GM12878 (cell line): ENCODE data around the gene PLK5. TPM values are rescaled to one million over a fixed set of nuclear protein-coding genes. Genes with fewer than 3 reads are reported as not detected.

ENCODE experiments used
- ATAC-seq: fragments of 200-7000 bp; cut with Tn5 transposase; 3 replicates; pipeline ENCODE4 v1.9.1; 2020; ENCODE audit warnings: mild to moderate bottlenecking, moderate library complexity
- BruUV-seq: library from RNA; stranded (reverse); fragments of 400-500 nt; replicated peaks from 2 replicates; lab custom pipeline; 2021; lab: Mats Ljungman, UMichigan
- CTCF ChIA-PET: fragments of 300-600 bp; sonication (Branson Sonifier 250); formaldehyde crosslinking; extraction: SDS; loops from one replicate; lab custom pipeline; 2021; ENCODE audit warnings: inconsistent platforms; lab: Yijun Ruan, JAX
- POLR2A ChIA-PET: fragments of 350-600 bp; formaldehyde crosslinking; extraction: SDS; loops from one replicate; lab custom pipeline; 2021; ENCODE audit warnings: inconsistent platforms; lab: Charles Lee
- RAD21 ChIA-PET: fragments of 300-600 bp; sonication (Branson Sonifier 250); formaldehyde crosslinking; loops from one replicate; lab custom pipeline; 2023; ENCODE audit warnings: antibody characterized with exemption; ENCODE audit not compliant: unreplicated experiment; lab: Charles Lee
- SMC1A ChIA-PET: fragments of 300-600 bp; sonication (Branson Sonifier 250); formaldehyde crosslinking; loops from one replicate; lab custom pipeline; 2023; ENCODE audit not compliant: unreplicated experiment, uncharacterized antibody; lab: Charles Lee
- DNase-seq: peaks from one replicate; pipeline ENCODE4 v3.0.0-alpha.2; 2011; ENCODE audit warnings: low read depth, low spot score
- FAIRE-seq: peaks from 3 replicates; lab custom pipeline; 2011; peaks lifted over from hg19 to GRCh38; lab: Jason Lieb, UNC
- H2AFZ ChIP-seq: 2 replicates; pipeline ENCODE4 v1.6.0; 2011; ENCODE audit warnings: low read depth, low read length, control low read depth; ENCODE audit not compliant: control insufficient read depth
- H3K27ac ChIP-seq: 2 replicates; pipeline ENCODE4 v1.5.1; 2011; ENCODE audit warnings: control low read depth; ENCODE audit not compliant: control insufficient read depth, insufficient read depth
- H3K27me3 ChIP-seq, 2 experiments: replicated peaks in 1 of 2; 2 replicates each; pipeline versions ENCODE4 v1.6.0 to v1.6.1; 2011; ENCODE audit warnings: low read length in 1 of 2; ENCODE audit not compliant: control insufficient read depth in 2 of 2, insufficient read depth in 2 of 2
- H3K36me3 ChIP-seq, 2 experiments: 2 replicates each; pipeline ENCODE4 v1.5.1; 2011; ENCODE audit warnings: low read length in 1 of 2; ENCODE audit not compliant: control insufficient read depth in 2 of 2, insufficient read depth in 2 of 2
- H3K4me1 ChIP-seq: 2 replicates; pipeline ENCODE4 v1.6.1; 2011; ENCODE audit warnings: mild to moderate bottlenecking, low read length, moderate library complexity, mixed read lengths; ENCODE audit not compliant: control insufficient read depth, insufficient read depth
- H3K4me2 ChIP-seq: 2 replicates; pipeline ENCODE4 v1.6.0; 2011; ENCODE audit warnings: control low read depth; ENCODE audit not compliant: control insufficient read depth, insufficient read depth
- H3K4me3 ChIP-seq: fragments of 200-600 bp; sonication (generic); 2 replicates; pipeline ENCODE4 v1.5.1; 2016
- H3K79me2 ChIP-seq: 2 replicates; pipeline ENCODE4 v1.6.0; 2011; ENCODE audit warnings: low read length; ENCODE audit not compliant: control insufficient read depth, insufficient read depth
- H3K9ac ChIP-seq: 2 replicates; pipeline ENCODE4 v1.8.0; 2011; ENCODE audit warnings: low read length, control low read depth, mixed read lengths; ENCODE audit not compliant: control insufficient read depth, insufficient read depth
- H3K9me3 ChIP-seq: replicated peaks from 3 replicates; pipeline ENCODE4 v1.5.1; 2011; ENCODE audit warnings: mild to moderate bottlenecking, low read length; ENCODE audit not compliant: control insufficient read depth, insufficient read depth
- H4K20me1 ChIP-seq: 2 replicates; pipeline ENCODE4 v1.6.0; 2011; ENCODE audit not compliant: control insufficient read depth, insufficient read depth
- CBFB ChIP-seq: IDR thresholded peaks from 2 replicates; pipeline ENCODE4 v1.6.1; 2016; ENCODE audit warnings: antibody characterized with exemption, low read depth
- CHD1 ChIP-seq: IDR thresholded peaks from 2 replicates; pipeline ENCODE4 v1.6.1; 2012; ENCODE audit warnings: low read depth, low read length, improper control_type of control experiment
- CHD2 ChIP-seq: IDR thresholded peaks from 2 replicates; pipeline ENCODE4 v1.6.1; 2011; ENCODE audit warnings: low read depth, low read length, improper control_type of control experiment, borderline replicate concordance
- EP300 ChIP-seq, 2 experiments: fragments of 150-350 bp in 1 of 2; IDR thresholded peaks; 2 replicates each; pipeline ENCODE4 v1.6.1; 2011 to 2012; ENCODE audit warnings: low read depth in 2 of 2, low read length in 2 of 2, borderline replicate concordance in 1 of 2, improper control_type of control experiment in 1 of 2, inconsistent platforms in 1 of 2; ENCODE audit not compliant: control insufficient read depth in 1 of 2
- GABPA ChIP-seq: IDR thresholded peaks from 2 replicates; pipeline ENCODE4 v1.6.1; 2014; ENCODE audit warnings: antibody characterized with exemption, low read depth, mild to moderate bottlenecking, inconsistent platforms
- GATAD2B ChIP-seq: fragments of 450-650 bp; conservative IDR thresholded peaks from 2 replicates; pipeline ENCODE4 v1.6.1; 2017; ENCODE audit warnings: low read depth, mild to moderate bottlenecking, moderate library complexity
- HDAC2 ChIP-seq: fragments of 200-600 bp; sonication (generic); IDR thresholded peaks from 2 replicates; pipeline ENCODE4 v1.6.1; 2017
- JUNB ChIP-seq: IDR thresholded peaks from 2 replicates; pipeline ENCODE4 v1.6.1; 2016; ENCODE audit warnings: antibody characterized with exemption, mild to moderate bottlenecking
- KLF5 ChIP-seq: fragments of 450-650 bp; IDR thresholded peaks from 2 replicates; pipeline ENCODE4 v1.6.1; 2014; ENCODE audit warnings: mild to moderate bottlenecking; ENCODE audit not compliant: partially characterized antibody
- LARP7 ChIP-seq: fragments of 450-650 bp; IDR thresholded peaks from 2 replicates; pipeline ENCODE4 v1.6.1; 2017; ENCODE audit warnings: mild to moderate bottlenecking
- MYB ChIP-seq: fragments of 150-350 bp; IDR thresholded peaks from 2 replicates; pipeline ENCODE4 v1.6.1; 2014; ENCODE audit warnings: mild to moderate bottlenecking, low read depth, low read length, borderline replicate concordance
- NFYB ChIP-seq: IDR thresholded peaks from 2 replicates; pipeline ENCODE4 v1.6.1; 2011; ENCODE audit warnings: low read depth, mild to moderate bottlenecking, low read length, improper control_type of control experiment, moderate library complexity; ENCODE audit not compliant: insufficient read depth
- NR2C2 ChIP-seq: IDR thresholded peaks from 2 replicates; pipeline ENCODE4 v1.6.1; 2011; ENCODE audit warnings: borderline replicate concordance, low read depth; ENCODE audit not compliant: control insufficient read depth, insufficient read length
- POLR2AphosphoS2 ChIP-seq: IDR thresholded peaks from 2 replicates; pipeline ENCODE4 v1.6.1; 2011; ENCODE audit warnings: low read depth, mild to moderate bottlenecking, low read length, improper control_type of control experiment, moderate library complexity
- POLR2AphosphoS5 ChIP-seq: IDR thresholded peaks from 2 replicates; pipeline ENCODE4 v1.6.1; 2011; ENCODE audit warnings: mild to moderate bottlenecking, low read length, inconsistent platforms
- RB1 ChIP-seq: fragments of 450-650 bp; formaldehyde crosslinking; IDR thresholded peaks from 2 replicates; pipeline ENCODE4 v1.6.1; 2017; ENCODE audit warnings: mild to moderate bottlenecking, borderline replicate concordance
- TCF7 ChIP-seq: IDR thresholded peaks from 2 replicates; pipeline ENCODE4 v1.6.1; 2014; ENCODE audit warnings: antibody characterized with exemption, borderline replicate concordance
- YBX1 ChIP-seq: fragments of 450-650 bp; IDR thresholded peaks from 2 replicates; pipeline ENCODE4 v1.6.1; 2016; ENCODE audit warnings: antibody characterized with exemption
- ZNF274 ChIP-seq: IDR thresholded peaks from one replicate; pipeline ENCODE4 v1.8.0; 2011; ENCODE audit not compliant: insufficient read length, insufficient read depth
- WGBS: methylation state at CpG from one replicate; pipeline ENCODE4 v1.1.6; 2016; ENCODE audit warnings: low lambda C conversion rate; ENCODE audit not compliant: insufficient replicate concordance, insufficient coverage; ENCODE audit errors: missing lambda C conversion rate; 5-methylcytosine and 5-hydroxymethylcytosine counted together
- in situ Hi-C: fragments of 300-500 bp; cut with MboI; formaldehyde crosslinking; loops from 9 replicates; pipeline ENCODE4 v1.14.3; 2018; ENCODE audit warnings: mixed read lengths
- intact Hi-C: fragments of 100-400 bp; cut with micrococcal nuclease; formaldehyde crosslinking; loops from one replicate; pipeline ENCODE4 v1.14.2; 2022; ENCODE audit not compliant: unreplicated experiment
- polyA plus RNA-seq, 11 experiments: library from polyadenylated mRNA; depleted of rRNA in 4 of 11; unstranded in 6 of 11; stranded (reverse) in 5 of 11; fragments of >200 nt; fragmentation: Nextera tagmentation in 4 of 11; fragmentation: Illumina TruSeq in 1 of 11; extraction: Ambion mirVana in 4 of 11; extraction: Trizol in 1 of 11; gene quantifications; 1 replicate in 1 of 11; 2 replicates in 10 of 11; pipeline versions ENCODE4 v1.2.1 to v1.2.3, GENCODE V29; 2011 to 2016; ENCODE audit warnings: inconsistent platforms in 2 of 11, missing spikeins in 2 of 11, low read depth in 1 of 11
- total RNA-seq, 4 experiments: library from RNA; depleted of rRNA in 3 of 4; stranded (reverse); fragments of >200 nt in 3 of 4; fragmentation: Illumina TruSeq in 1 of 4; extraction: Trizol in 1 of 4; gene quantifications; 2 replicates each; pipeline versions ENCODE4 v1.2.1 to v1.2.3, GENCODE V29; 2013 to 2021
- TF ChIP-seq, protein P1 (sequence below): IDR thresholded peaks from 2 replicates; pipeline ENCODE4 v1.6.1; 2011; ENCODE audit warnings: mild to moderate bottlenecking, low read depth, low read length, moderate library complexity; ENCODE audit not compliant: insufficient replicate concordance
- TF ChIP-seq, protein P2 (sequence below): IDR thresholded peaks from 2 replicates; pipeline ENCODE4 v1.6.1; 2011; ENCODE audit warnings: borderline replicate concordance, low read depth, mild to moderate bottlenecking, moderate library complexity, low read length; ENCODE audit not compliant: insufficient read depth, poor library complexity, severe bottlenecking

The PLK5 gene
- total and polyA plus RNA-seq, 10 of the 15 experiments (the other 5 are each of a cell fraction or from before 2014, with no cell fraction given): 0.13 TPM; not detected in 9

DNA sequence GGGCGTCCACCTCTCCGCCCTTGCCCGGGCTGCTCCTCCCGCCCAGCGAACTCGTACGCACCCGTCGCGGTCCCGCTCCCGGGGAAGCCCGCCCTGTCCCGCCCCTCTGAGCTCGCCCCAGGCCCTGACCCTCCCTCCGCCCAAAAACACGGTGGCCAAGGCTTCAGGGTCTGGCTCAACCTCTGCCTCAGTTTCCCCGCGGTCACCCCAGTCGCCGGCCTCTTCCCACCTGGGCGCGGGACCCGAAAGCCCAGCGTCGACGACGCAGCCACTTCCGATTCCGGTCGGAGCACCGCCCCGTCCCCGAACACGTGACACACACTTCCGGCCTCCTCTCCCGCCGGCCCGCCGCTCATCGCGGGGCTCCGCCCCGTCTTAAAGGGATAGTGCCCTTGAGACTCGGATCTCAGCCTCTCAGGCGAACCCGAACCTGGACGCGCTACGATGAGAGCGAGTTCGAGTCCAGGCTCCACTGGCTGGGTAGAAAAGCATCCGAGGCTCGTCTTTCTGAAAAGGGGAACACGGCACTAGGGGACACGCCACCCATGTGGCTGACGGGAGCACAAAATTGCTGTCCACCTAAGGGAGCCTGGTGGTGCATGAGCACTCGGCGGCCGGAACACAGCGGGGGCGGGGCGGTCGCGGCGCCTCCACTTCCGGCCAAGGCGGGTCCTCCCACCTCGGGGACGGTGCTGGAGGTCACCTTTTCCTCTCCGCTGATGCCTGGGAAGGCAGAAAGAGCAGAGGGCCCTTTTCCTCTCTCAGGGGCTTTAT lies 44.8 kb upstream of the PLK5 start, which contains the start of gene C19orf25 (continued):
- TF ChIP-seq NR2C2 (no peak), CHD2 (peak; percentile 63; the same call in 1 of the 2 replicates), GATAD2B (peak; percentile 53; the same call in 1 of the 2 replicates), YBX1 (no peak), KLF5 (peak; percentile 86), NFYB (no peak), POLR2AphosphoS2 (peak; percentile 85; the same call in 1 of the 2 replicates), HDAC2 (no peak), POLR2AphosphoS5 (peak; percentile 85)
- TF ChIP-seq, protein P1, sequence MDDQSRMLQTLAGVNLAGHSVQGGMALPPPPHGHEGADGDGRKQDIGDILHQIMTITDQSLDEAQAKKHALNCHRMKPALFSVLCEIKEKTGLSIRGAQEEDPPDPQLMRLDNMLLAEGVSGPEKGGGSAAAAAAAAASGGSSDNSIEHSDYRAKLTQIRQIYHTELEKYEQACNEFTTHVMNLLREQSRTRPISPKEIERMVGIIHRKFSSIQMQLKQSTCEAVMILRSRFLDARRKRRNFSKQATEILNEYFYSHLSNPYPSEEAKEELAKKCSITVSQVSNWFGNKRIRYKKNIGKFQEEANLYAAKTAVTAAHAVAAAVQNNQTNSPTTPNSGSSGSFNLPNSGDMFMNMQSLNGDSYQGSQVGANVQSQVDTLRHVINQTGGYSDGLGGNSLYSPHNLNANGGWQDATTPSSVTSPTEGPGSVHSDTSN: peak; percentile 92

DNA sequence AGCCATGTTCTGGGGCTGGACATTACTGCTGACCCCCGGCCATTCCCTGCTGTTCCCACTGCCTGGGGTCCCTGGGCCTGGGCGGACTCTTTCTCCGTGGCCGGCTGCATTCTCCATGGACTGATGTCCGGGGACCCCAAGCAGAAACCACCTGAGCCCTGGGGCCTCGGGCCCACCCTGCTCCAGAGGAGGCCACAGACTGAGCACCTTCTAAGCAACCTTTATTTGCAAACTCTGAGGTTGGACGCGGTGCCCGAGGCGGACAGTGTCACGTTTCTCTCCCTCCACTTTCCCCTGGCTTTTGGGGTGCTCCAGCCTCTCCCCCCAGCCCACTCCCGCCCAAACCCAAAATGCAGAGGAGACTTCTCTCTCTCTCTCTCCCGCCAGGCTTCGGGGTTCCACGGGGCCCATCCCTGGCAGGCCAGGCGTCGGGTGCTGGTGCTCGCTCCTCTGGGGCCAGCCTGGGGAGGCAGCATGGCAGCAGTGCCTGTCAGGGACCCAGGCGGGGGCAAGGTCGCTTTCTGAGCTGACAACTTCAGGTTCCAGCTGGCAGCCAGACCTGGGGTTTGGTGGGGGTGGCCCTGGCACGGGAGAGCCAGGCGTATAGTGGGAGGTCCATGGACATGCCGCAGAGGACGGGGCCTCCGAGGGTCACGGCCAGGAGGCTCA lies 42.5 kb upstream of the PLK5 start:
- H3K4me3 ChIP-seq: no peak overlapping the region
- H3K36me3 ChIP-seq: no peaks in the 10 kb centered on the region
- WGBS: 70% methylated on average over 21 of the region's 26 CpGs
- no peak overlapping the region for H2AFZ ChIP-seq
- H4K20me1 ChIP-seq: no peaks in the 10 kb centered on the region
- no peaks in the 10 kb centered on the region for H3K27me3 ChIP-seq
- ChIA-PET CTCF (no interaction called here), POLR2A (no interaction called here), RAD21 (no interaction called here), SMC1A (no interaction called here)
- no peak overlapping the region for H3K9ac ChIP-seq
- BruUV-seq: no TSS peak
- in situ Hi-C loops: no loop called here
- no peak overlapping the region for H3K27ac ChIP-seq
- no peak overlapping the region for H3K4me2 ChIP-seq
- FAIRE-seq: no peak
- DNase-seq: no peak
- H3K4me1 ChIP-seq: no peaks in the 10 kb centered on the region
- H3K79me2 ChIP-seq: peaks cover 8% of the 10 kb centered on the region
- ATAC-seq: no peak
- intact Hi-C loops: no loop called here
- no peaks in the 10 kb centered on the region for H3K9me3 ChIP-seq
- TF ChIP-seq TCF7: no peak
- no peak for TF ChIP-seq GABPA
- TF ChIP-seq LARP7: no peak
- no peak for TF ChIP-seq JUNB
- TF ChIP-seq RB1: no peak
- TF ChIP-seq CBFB: no peak
- TF ChIP-seq CHD1: no peak
- TF ChIP-seq ZNF274: no peak
- TF ChIP-seq MYB: no peak
- TF ChIP-seq, protein P2, sequence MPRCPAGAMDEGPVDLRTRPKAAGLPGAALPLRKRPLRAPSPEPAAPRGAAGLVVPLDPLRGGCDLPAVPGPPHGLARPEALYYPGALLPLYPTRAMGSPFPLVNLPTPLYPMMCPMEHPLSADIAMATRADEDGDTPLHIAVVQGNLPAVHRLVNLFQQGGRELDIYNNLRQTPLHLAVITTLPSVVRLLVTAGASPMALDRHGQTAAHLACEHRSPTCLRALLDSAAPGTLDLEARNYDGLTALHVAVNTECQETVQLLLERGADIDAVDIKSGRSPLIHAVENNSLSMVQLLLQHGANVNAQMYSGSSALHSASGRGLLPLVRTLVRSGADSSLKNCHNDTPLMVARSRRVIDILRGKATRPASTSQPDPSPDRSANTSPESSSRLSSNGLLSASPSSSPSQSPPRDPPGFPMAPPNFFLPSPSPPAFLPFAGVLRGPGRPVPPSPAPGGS: no peak
- no peak for TF ChIP-seq EP300 (IDR thresholded peaks at IDR 0.05; ENCODE audit: borderline replicate concordance in 1 of 2, control insufficient read depth in 1 of 2, low read depth in 2 of 2, low read length in 2 of 2)
